Thyroid gland (tissue), 4 donors: ENCODE data around the gene DYNC1I1.

Source experiments
- CTCF ChIP-seq, 6 experiments: fragments of 200-600 bp in 3 of 6; fragments of 450-650 bp in 3 of 6; sonication (generic) in 3 of 6; IDR thresholded peaks; one replicate each; pipeline ENCODE4 v1.5.1; 2016 to 2019; ENCODE audit warnings: antibody characterized with exemption in 6 of 6, mild to moderate bottlenecking in 2 of 6, inconsistent platforms in 1 of 6, moderate library complexity in 1 of 6
- POLR2A ChIP-seq, 2 donors: fragments of 450-650 bp; IDR thresholded peaks; one replicate each; pipeline ENCODE4 v1.6.1; 2017; ENCODE audit warnings: antibody characterized with exemption in 2 of 2, mild to moderate bottlenecking in 2 of 2, moderate library complexity in 1 of 2

- TF ChIP-seq POLR2A (IDR thresholded peaks at IDR 0.05) = no peak
- no peak for TF ChIP-seq CTCF (IDR thresholded peaks at IDR 0.05)
Measured at GRCh38 chr7:96144260-96144526, 371.8 kb downstream of the DYNC1I1 start.
